Measurements from ENCODE around the gene AMFR. TPM values are rescaled to one million over a fixed set of nuclear protein-coding genes. Genes with fewer than 3 reads are reported as not detected.
A peak's percentile ranks its signal among the peaks of the same experiment; 100 is the strongest.

AMFR gene
- polyA plus RNA-seq, 1 donor (not counting 4 experiments of a cell fraction or from before 2014, with no cell fraction given), result 36.9 TPM

DNA sequence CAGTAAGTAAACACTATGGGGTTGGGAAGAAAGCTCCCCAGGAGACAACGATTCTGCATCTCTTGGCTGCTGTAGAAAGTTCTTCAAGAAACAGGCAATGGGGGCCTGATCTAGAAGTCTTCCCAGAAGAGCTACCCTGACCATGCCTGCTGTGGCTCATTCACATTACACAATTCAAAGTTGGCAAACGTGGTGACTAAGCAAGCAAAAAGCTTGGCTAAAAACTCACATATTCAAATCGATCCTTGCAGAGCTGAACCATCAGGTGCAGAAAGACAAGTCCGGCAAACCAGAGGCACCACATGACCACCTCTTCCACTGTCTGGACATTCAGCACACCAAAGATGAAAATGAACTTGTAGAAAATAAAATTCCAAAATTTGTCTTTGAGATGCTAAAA, 16.1 kb downstream of the AMFR start:
- Histone ChIP-seq H3K4me2 (ENCODE audit: control insufficient read depth, extremely low read depth, insufficient read depth, low read depth, low read length) (no peak overlapping the region), H3K27me3 (ENCODE audit: control insufficient read depth, extremely low read depth, insufficient read depth, low read length) (no peaks in the 10 kb centered on the region), H2AFZ (ENCODE audit: control insufficient read depth, low read length) (no peak overlapping the region), H3K9me1 (ENCODE audit: control insufficient read depth, extremely low read depth, insufficient read depth, low read length) (no peaks in the 10 kb centered on the region), H3K9ac (ENCODE audit: control insufficient read depth, extremely low read depth, insufficient read depth, low read length) (no peak overlapping the region), H3K79me2 (ENCODE audit: control insufficient read depth, insufficient read depth, low read length) (peaks cover 2% of the 10 kb centered on the region), H3K9me3 (ENCODE audit: control insufficient read depth, low read depth, low read length) (no peaks in the 10 kb centered on the region), H3K36me3 (ENCODE audit: control insufficient read depth in 2 of 2, extremely low read depth in 1 of 2, insufficient read depth in 2 of 2, low read length in 2 of 2) (peaks cover 8 to 21% of the 10 kb centered on the region in 2 experiments), H3K4me3 (ENCODE audit: control insufficient read depth in 2 of 3, extremely low read depth in 1 of 3, insufficient read depth in 2 of 3, low read depth in 1 of 3, low read length in 3 of 3) (no peak overlapping the region), H4K20me1 (ENCODE audit: control insufficient read depth, extremely low read depth, insufficient read depth, low read length) (no peaks in the 10 kb centered on the region), H3K4me1 (ENCODE audit: control insufficient read depth, extremely low read depth, insufficient read depth, low read length) (peaks cover 5% of the 10 kb centered on the region), H3K27ac (ENCODE audit: control insufficient read depth, insufficient read depth, low read length) (no peak overlapping the region)
- DNase-seq (ENCODE audit: low read depth, low spot score) (no peak), FAIRE-seq (peak; percentile 23)
- TF ChIP-seq, protein P1, sequence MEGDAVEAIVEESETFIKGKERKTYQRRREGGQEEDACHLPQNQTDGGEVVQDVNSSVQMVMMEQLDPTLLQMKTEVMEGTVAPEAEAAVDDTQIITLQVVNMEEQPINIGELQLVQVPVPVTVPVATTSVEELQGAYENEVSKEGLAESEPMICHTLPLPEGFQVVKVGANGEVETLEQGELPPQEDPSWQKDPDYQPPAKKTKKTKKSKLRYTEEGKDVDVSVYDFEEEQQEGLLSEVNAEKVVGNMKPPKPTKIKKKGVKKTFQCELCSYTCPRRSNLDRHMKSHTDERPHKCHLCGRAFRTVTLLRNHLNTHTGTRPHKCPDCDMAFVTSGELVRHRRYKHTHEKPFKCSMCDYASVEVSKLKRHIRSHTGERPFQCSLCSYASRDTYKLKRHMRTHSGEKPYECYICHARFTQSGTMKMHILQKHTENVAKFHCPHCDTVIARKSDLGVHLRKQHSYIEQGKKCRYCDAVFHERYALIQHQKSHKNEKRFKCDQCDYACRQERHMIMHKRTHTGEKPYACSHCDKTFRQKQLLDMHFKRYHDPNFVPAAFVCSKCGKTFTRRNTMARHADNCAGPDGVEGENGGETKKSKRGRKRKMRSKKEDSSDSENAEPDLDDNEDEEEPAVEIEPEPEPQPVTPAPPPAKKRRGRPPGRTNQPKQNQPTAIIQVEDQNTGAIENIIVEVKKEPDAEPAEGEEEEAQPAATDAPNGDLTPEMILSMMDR (optimal IDR thresholded peaks at IDR 0.05 in 1 of 3, IDR thresholded peaks at IDR 0.05 in 1 of 3, conservative IDR thresholded peaks at IDR 0.05 in 1 of 3; ENCODE audit: extremely low read depth in 1 of 3, insufficient read depth in 2 of 3, low read length in 3 of 3), result no peak
- no peak for TF ChIP-seq EZH2 (IDR thresholded peaks at IDR 0.05; ENCODE audit: low read length)
- dilution Hi-C loops (cut with MboI; ENCODE audit: extremely low pct_ligation_motif_present, low sequenced_read_pairs), result no loop called here

DNA sequence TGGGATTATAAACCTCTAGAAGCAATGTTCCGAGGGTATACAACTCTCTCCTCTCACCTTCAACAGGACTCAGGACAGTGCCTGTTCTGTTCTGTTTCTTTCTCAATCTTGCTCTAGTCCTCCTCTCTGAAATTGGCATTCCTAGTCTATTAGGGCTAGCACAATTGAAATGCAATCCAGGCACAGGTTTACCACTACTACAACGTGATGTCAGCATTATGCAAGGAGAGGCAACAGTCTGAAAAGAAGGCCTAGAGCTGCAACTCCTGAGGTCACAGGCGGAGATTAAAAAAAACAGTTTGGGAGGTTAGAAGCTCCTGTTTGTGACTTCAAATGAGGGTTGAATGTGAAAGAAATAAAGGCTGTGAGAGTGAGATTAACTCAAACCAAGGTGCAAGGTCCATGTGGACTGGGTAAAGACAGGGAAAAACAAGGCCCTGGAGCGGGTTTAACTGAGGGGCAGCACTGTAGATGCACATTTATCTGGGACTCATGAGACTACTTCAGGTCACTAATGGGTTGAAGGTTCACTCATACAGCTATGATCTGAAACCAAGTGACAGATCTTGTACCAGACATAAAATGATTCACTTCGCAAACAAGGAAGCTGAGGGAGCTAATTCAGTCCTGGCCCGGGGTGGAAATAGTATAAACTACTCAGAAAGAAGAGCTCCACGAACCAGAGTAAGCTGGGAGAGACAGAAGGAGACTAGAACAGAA, 16.8 kb downstream of the AMFR start:
- H3K9me3 ChIP-seq (ENCODE audit: control insufficient read depth, low read depth, low read length), result no peaks in the 10 kb centered on the region
- no peak overlapping the region for H2AFZ ChIP-seq (ENCODE audit: control insufficient read depth, low read length)
- no peak for TF ChIP-seq EZH2 (IDR thresholded peaks at IDR 0.05; ENCODE audit: low read length)
- TF ChIP-seq, protein P1 (optimal IDR thresholded peaks at IDR 0.05 in 1 of 3, IDR thresholded peaks at IDR 0.05 in 1 of 3, conservative IDR thresholded peaks at IDR 0.05 in 1 of 3; ENCODE audit: extremely low read depth in 1 of 3, insufficient read depth in 2 of 3, low read length in 3 of 3), result no peak
- FAIRE-seq (no peak), DNase-seq (ENCODE audit: low read depth, low spot score) (no peak)
- H3K9ac ChIP-seq (ENCODE audit: control insufficient read depth, extremely low read depth, insufficient read depth, low read length), result no peak overlapping the region
- H4K20me1 ChIP-seq (ENCODE audit: control insufficient read depth, extremely low read depth, insufficient read depth, low read length), result no peaks in the 10 kb centered on the region
- H3K4me2 ChIP-seq (ENCODE audit: control insufficient read depth, extremely low read depth, insufficient read depth, low read depth, low read length), result no peak overlapping the region
- H3K4me3 ChIP-seq (ENCODE audit: control insufficient read depth in 2 of 3, extremely low read depth in 1 of 3, insufficient read depth in 2 of 3, low read depth in 1 of 3, low read length in 3 of 3), result no peak overlapping the region
- dilution Hi-C loops (cut with MboI; ENCODE audit: extremely low pct_ligation_motif_present, low sequenced_read_pairs), result no loop called here
- H3K9me1 ChIP-seq (ENCODE audit: control insufficient read depth, extremely low read depth, insufficient read depth, low read length), result no peaks in the 10 kb centered on the region
- H3K27me3 ChIP-seq (ENCODE audit: control insufficient read depth, extremely low read depth, insufficient read depth, low read length), result no peaks in the 10 kb centered on the region
- H3K4me1 ChIP-seq (ENCODE audit: control insufficient read depth, extremely low read depth, insufficient read depth, low read length), result peaks cover 5% of the 10 kb centered on the region
- no peaks in the 10 kb centered on the region for H3K79me2 ChIP-seq (ENCODE audit: control insufficient read depth, insufficient read depth, low read length)
- no peak overlapping the region for H3K27ac ChIP-seq (ENCODE audit: control insufficient read depth, insufficient read depth, low read length)
- peaks cover 8 to 20% of the 10 kb centered on the region in 2 experiments for H3K36me3 ChIP-seq (ENCODE audit: control insufficient read depth in 2 of 2, extremely low read depth in 1 of 2, insufficient read depth in 2 of 2, low read length in 2 of 2)

Measured in keratinocyte (primary cell).